OCI-M2 (cell line): ENCODE data around the gene KRTAP19-2.
"Not testable (repeated sequence)": the region's sequence is repeated elsewhere in the genome, so short reads cannot be mapped to it uniquely, and the experiment has no call there.

ENCODE experiments used
- DNase-seq: peaks from one replicate; lab custom pipeline; 2025; ENCODE audit not compliant: unreplicated experiment; lab: John Stamatoyannopoulos, UW

Gene KRTAP19-2

GRCh38 chr21:30487336-30487735 is at the start of gene KRTAP19-2:
Gene KRTAP19-2, minus strand, starts transcription at chr21:30487436. Its CDS starts 88 bp downstream, at chr21:30487348.
- DNase-seq: no peak

- DNase-seq: no peak
These were observed 31.6 kb upstream of the KRTAP19-2 start for GRCh38 chr21:30518876-30519275.

- DNase-seq: no peak
These were observed 28.4 kb upstream of the KRTAP19-2 start for GRCh38 chr21:30515681-30516080.

- DNase-seq: not testable (repeated sequence)
These were observed 18.5 kb upstream of the KRTAP19-2 start for GRCh38 chr21:30505621-30506205.

GRCh38 chr21:30502041-30502440 is 14.8 kb upstream of the KRTAP19-2 start, which contains the start of gene KRTAP19-5:
Gene KRTAP19-5, minus strand, starts transcription at chr21:30502141. Its CDS starts 51 bp downstream, at chr21:30502090.
- DNase-seq: no peak

- DNase-seq: no peak
These were observed 9.8 kb upstream of the KRTAP19-2 start, which contains the start of gene KRTAP19-4 for GRCh38 chr21:30497065-30497464. Gene KRTAP19-4, minus strand, starts transcription at chr21:30497165. Its CDS starts 55 bp downstream, at chr21:30497110.

GRCh38 chr21:30491963-30492428 is 4.8 kb upstream of the KRTAP19-2 start, which contains the start of gene KRTAP19-3:
Gene KRTAP19-3, minus strand, starts transcription at chr21:30492013. Its CDS starts 56 bp downstream, at chr21:30491957.
- DNase-seq: no peak

- DNase-seq: no peak
These were observed 1.1 kb downstream of the KRTAP19-2 start for GRCh38 chr21:30486180-30486579.

GRCh38 chr21:30482130-30482529 is 5.1 kb downstream of the KRTAP19-2 start:
- no peak for DNase-seq

- DNase-seq: no peak
These were observed 7.1 kb downstream of the KRTAP19-2 start, which contains the start of gene KRTAP19-1 for GRCh38 chr21:30480145-30480544. Gene KRTAP19-1, minus strand, starts transcription at chr21:30480367. Its CDS starts 50 bp downstream, at chr21:30480317.

GRCh38 chr21:30479259-30479658 is 8.0 kb downstream of the KRTAP19-2 start:
- DNase-seq: no peak

GRCh38 chr21:30478004-30478403 is 9.2 kb downstream of the KRTAP19-2 start:
- DNase-seq: no peak

GRCh38 chr21:30468900-30469714 is 18.1 kb downstream of the KRTAP19-2 start:
- no peak for DNase-seq

GRCh38 chr21:30463713-30464112 is 23.5 kb downstream of the KRTAP19-2 start:
- no peak for DNase-seq

- DNase-seq: no peak
These were observed 38.7 kb downstream of the KRTAP19-2 start for GRCh38 chr21:30448514-30448913.

GRCh38 chr21:30447056-30447455 is 40.2 kb downstream of the KRTAP19-2 start:
- no peak for DNase-seq

- no peak for DNase-seq
These were observed 43.0 kb downstream of the KRTAP19-2 start for GRCh38 chr21:30444204-30444603.

GRCh38 chr21:30443226-30443625 is 44.0 kb downstream of the KRTAP19-2 start:
- no peak for DNase-seq

GRCh38 chr21:30439975-30440374 is 47.3 kb downstream of the KRTAP19-2 start, which contains the start of gene KRTAP15-1:
Gene KRTAP15-1, plus strand, starts transcription at chr21:30440275. Its CDS starts 53 bp downstream, at chr21:30440328.
- no peak for DNase-seq
